Measurements from ENCODE around the gene SUPT4H1.

DNA sequence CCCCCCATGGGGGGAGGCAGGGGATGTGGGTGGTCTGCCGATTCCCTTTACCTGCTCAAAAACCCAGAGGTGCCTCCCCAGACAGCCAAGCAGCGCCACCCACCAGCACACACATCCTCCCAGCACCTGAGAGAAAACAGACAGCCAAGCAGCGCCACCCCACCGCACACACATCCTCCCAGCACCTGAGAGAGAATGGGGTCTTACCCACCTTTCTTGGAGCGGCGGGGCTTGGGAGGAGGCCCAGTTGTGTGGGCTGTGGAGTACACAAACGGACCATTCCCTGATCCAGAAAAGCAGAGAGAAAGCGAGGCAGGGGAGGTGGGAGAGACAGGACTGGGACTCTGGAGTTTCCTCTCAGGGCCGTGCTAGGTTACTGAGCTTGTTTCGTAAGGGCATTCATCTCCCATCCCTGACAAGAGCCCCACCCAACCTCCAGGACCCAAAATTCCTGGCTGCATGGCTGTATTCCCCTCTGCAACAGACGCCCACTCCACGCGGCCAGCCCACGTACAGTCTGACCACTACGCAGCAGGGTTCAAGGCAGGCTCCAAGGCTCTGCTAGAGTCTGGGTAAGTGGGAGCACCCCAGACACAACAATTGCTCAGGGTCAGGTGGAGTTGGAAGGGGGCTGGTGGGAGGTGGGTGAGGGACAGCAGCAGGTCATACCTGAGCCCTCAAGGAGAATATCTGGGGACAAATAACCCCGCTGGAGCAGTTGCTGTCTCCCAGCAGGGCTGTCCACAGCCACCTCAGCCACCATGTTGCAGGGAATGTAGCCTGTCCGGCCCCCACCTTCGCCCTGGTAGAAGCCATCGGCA lies 45.7 kb downstream of the SUPT4H1 start:
- TF ChIP-seq EZH2 (IDR thresholded peaks at IDR 0.05) (no peak), POLR2AphosphoS5 (IDR thresholded peaks at IDR 0.05; ENCODE audit: borderline replicate concordance, low read depth, low read length) (no peak), FOXP2 (optimal IDR thresholded peaks at IDR 0.05; ENCODE audit: control extremely low read depth, extremely low read length, insufficient read depth) (no peak)
